Measurements from ENCODE around the gene CCDC12.

The CCDC12 gene

DNA sequence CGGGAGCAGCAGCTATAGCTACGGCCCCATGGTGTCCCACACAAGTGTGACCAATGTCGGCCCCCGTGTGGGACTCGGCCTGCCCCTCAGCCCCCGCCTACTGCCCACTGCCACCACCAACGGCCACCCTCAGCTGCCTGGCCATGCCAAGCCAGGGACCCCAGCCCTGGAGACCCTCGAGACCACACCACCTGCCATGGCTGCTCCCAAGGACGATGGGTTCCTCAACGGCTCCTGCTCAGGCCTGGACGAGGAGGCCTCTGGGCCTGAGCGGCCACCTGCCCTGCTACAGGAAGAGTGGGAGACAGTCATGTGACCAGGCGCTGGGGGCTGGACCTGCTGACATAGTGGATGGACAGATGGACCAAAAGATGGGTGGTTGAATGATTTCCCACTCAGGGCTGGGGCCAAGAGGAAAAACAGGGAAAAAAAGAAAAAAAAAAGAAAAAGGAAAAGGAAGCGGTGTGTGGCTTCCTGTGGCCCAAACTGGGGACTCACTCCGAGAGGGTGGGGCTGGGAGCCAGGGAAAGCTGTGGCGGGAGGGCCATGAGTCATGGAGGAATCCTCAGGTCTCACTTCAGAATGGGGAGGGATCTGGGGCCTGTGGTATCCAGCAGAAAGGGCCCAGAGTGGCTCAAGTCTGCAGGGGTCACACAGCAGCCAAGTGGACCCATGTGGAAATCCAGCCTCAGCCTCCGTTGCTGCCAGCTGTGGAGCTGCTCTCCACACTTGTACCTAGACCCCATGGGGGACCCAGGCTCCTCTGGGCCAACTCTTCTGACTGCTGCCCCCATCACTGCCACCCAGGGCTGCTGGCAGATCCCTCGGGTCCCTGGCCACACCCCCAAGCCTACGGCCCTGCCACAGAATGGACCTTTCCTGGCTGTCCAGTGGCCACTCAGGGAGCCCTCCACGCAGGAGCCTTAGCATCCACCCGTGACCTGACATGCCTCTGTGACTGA is 72.9 kb downstream of the CCDC12 start:
- DNase-seq, result no peak

DNA sequence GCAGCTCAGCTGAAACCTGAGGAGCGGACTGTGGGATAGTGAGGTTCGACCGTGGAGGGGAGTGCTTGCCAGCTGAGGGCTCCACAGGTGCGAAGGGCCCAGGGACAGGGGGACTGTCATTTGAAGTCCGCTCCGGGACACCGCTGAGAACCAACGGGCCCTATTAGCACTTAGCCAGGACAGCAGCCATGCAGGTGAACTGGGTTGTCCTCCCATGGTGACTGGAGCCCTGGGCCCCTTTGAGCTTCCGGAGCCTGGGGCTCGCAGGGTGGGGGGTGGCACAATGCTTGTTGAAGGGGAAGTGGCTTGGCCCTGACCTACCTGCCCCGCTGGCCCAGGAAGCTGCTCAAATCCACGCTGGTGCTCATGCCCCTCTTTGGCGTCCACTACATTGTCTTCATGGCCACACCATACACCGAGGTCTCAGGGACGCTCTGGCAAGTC is 74.3 kb downstream of the CCDC12 start:
- no peak for DNase-seq

DNA sequence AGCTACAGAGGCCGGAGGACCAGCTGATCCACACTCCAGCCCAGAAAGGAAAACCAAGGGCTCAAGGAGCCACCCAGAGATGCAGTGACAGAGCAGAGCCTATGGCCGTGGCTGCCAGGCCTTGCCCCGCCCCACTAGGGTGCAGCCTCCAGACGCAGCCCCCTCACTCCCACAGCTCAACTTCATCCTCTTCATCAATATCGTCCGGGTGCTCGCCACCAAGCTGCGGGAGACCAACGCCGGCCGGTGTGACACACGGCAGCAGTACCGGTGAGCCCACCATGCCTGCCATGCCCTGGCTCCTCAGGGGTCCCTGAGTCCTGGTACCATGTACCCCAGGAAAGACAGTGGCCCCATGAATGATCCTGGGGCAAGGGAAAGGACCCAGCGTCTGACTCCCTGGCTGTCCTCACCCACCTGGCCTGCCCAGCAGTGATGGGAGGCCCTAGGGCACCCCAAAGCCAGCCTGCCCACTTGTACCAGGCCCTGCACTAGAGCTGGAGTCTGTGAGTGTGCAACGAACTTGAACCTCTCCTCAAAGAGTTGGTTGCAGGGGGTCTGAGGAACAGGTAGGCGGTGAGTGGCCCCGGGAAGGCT is 74.9 kb downstream of the CCDC12 start:
- DNase-seq, result no peak

DNA sequence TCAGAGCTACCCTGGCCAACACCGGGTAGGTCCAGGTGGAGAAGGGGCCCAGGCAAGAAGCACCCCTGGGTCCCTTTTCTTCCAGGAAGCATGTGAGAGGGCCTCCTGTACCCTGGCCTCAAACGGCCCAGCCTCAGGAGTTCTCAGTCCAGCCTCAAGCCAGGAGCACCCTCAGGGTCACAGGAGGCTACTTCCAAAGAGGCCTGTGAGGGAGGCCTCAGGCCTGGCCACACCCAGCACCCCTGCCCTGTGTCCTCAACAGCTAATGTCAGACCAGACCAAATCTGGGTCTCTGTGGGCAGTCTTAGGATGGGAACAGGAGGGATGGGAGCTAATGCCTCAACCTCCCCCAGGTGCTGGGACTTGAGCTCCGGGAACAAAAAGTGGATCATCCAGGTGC is 75.5 kb downstream of the CCDC12 start:
- DNase-seq, result no peak

DNA sequence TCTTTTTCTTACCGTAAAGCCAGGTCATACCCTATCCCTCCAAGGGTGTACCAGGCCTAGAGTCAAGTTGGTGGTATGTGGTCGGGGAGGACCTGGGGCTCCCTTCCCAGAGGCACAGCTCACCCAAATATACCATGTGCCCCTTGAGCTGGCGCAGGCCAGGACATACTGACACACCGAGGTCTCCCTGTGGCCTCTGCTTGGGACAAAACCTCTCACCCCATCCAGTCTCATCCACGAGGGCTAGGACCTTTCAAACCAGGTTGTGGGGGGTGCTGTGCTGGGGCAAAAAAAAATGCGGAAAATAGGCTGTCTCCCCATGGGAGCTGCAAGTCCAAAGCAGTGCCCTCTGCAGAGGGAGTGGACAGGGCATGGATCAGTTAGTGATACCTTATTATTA is 76.2 kb downstream of the CCDC12 start:
- DNase-seq, result no peak

DNA sequence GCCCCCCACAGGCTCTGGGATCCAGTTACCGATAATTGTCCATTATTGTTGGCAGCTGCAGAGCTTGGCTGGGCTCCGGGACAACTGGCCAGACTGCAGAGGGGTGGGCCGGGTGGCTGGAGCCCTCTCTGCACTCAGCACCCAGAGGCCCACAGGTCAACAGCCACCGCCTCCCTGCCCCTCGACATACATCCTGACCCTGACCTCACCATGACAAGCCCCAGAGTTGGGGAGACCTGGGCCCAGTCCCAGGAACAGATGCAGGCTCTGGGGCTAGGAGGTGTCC is 76.6 kb downstream of the CCDC12 start:
- no peak for DNase-seq

DNA sequence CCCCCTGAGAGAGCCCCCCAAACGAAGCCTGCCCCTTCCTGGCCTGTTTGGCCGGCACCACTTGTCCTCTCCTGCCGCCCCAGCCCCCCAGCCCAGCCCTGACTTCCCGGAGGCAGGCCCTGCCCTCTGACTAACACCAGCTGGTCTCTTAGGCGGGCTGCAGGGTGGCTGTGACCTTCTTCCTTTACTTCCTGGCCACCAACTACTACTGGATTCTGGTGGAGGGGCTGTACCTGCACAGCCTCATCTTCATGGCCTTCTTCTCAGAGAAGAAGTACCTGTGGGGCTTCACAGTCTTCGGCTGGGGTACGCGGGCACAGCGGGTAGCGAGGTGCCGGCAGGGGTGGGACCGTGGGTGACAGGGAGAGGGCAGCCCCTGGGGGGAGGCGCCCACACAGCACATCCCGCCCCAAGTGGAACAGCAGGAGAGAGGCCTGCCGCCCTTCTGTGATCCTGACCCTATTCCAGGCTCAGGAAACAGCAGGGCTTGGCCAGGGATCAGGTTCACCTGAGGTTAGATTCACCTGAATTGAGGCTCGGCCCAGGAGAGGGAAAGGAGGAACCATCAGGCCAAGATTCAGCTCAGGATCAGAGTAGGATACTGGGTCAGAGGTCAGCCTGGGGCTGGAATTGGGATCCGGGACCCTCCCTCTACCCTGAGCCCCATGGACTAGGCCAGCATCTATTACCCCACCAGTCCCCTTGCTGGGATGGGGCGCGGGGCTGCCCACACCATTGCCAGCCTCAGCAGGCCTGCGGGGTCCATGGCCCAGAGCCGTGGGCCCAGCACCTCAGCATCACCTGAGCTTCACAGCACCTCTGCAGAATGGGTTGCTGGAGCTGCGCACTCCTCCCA is 77.2 kb downstream of the CCDC12 start:
- DNase-seq, result no peak

DNA sequence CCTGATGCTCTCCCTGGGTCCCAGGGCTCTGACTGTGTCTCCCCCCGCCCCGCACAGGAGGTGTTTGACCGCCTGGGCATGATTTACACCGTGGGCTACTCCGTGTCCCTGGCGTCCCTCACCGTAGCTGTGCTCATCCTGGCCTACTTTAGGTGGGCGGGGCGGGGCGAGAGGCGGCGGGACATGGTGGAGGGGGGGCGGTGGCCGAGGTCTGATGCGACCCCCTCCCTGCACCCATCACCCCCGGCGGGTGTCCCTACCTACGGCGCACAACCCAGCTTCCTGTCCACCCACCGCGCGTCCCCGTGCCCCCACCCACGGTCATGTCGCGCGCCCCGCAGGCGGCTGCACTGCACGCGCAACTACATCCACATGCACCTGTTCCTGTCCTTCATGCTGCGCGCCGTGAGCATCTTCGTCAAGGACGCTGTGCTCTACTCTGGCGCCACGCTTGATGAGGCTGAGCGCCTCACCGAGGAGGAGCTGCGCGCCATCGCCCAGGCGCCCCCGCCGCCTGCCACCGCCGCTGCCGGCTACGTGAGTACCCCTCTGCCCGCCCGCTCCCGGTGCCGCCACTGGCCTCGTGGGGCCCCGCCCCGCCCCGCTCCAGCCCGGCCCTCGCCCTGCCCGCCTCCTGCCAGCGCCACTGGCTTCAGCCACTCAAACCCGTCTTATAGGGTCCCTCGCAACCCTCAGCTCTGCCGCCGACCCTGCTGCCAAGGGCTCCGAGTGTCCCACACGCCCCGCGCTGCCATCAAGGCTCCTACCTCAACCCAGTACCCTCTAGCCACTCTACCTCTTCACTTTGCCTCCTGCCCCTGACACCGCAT is 78.0 kb downstream of the CCDC12 start:
- DNase-seq, result peak in 1 of 2 donors; percentile 24

DNA sequence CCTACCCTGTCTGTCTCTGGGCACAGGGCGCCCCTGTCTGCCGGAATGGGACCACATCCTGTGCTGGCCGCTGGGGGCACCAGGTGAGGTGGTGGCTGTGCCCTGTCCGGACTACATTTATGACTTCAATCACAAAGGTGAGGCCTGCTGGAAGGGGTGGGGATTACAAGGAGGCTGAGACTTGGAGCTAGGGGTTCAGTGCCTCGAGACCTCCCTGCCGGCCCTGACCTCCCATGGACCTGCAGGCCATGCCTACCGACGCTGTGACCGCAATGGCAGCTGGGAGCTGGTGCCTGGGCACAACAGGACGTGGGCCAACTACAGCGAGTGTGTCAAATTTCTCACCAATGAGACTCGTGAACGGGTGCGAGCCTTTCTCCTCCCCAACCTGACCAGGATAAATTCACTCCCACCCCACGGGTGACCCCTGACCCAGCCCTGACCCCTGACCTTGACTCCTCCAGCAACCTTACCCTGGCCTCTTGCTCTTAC is 78.7 kb downstream of the CCDC12 start:
- no peak for DNase-seq

DNA sequence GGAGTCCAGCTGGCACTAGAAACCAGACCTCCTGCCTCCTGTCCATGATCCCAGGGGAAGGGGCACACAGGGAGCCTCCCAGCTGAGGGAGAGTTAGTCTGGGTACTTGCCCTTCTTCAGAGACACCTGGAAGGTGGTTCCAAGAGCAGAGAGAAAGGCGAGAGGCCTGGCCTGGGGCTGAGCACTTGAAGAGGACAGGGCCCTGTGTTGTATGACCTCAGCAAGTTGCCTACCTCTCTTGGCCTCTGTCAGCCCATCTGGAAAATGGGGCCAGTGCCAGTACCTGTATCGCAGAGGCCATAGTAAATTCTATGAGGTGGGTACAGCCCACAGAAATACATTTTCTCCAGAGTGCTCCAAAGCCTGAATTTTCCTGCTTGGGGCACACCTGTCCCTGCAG is 79.5 kb downstream of the CCDC12 start:
- no peak for DNase-seq

DNA sequence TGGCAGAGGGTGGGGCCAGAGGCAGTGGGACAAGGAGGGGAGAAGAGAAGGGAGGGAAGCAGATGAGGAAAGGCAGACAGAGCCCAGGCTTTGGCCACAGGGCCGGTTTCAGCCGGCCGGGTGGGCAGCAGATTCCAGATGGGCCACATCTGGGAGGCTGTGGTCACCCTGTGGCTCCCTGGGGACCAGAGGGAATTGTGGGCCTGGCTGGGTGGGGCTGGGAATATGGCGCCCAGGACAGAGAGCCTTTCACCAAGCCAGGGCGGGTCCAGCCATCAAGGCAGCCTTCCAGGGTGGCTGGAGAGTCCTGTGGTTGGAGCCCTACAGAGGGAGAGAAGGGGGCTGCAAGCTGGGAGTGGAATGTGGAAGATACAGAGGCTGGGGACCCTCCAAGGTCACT is 80.2 kb downstream of the CCDC12 start:
- DNase-seq, result no peak

DNA sequence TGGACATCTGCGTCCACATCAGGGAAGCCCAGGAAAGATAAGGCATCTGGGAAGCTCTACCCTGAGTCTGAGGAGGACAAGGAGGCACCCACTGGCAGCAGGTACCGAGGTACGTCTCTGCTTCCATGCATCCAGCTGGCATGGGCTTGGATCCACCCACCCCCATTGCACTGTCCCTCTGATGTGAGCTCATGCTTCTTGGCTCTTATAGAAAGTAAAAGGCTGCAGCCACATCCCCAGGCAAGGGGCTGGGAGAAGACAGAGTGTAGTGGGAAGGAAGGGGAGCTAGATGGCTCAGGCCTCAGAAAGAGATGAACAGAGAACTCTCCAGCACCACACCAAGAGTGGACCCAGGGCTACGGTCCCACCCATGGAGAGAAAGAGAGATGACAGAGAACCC is 80.8 kb downstream of the CCDC12 start:
- DNase-seq, result no peak

DNA sequence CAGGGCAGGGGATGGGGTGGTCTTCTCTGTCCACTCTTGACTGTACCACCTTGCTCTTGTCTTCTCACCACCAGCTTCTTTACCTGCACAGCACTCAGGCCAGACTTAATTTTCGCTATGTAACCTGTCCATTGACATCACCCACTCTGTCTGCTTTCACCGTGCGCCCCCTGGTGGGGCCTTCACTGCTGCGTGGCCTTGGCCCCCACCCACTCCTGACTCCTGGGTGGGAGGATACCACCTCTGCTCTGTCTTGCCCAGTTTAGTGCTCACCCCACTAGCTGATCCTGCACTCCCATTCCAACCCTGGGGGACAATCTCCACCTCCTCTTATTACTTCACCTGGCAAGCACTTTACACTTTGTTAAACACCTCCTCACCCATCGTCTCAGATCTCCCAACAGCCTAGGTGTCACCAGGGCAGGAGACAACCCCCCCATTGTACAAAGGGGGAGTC is 81.3 kb downstream of the CCDC12 start:
- peak; percentile 72 to 77 for DNase-seq

DNA sequence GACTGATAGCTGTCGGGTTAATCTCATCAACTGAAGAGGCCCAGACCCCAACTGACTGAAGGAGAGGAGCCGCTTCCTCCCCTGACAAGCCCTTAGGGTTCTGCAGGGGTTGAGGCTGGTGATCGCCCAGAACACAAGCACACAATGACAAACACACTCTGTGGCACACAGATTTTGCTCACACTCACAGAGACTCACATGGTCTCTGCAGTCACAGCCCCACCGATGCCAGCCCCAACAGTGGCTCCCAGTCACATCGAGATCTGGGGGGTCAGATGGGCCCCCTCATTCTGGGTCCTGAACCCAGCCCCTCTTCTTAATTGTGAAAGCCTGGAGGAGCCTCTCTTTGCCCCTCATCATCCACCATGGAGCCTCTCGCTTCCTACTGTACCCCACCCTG is 82.3 kb downstream of the CCDC12 start:
- DNase-seq, result no peak

DNA sequence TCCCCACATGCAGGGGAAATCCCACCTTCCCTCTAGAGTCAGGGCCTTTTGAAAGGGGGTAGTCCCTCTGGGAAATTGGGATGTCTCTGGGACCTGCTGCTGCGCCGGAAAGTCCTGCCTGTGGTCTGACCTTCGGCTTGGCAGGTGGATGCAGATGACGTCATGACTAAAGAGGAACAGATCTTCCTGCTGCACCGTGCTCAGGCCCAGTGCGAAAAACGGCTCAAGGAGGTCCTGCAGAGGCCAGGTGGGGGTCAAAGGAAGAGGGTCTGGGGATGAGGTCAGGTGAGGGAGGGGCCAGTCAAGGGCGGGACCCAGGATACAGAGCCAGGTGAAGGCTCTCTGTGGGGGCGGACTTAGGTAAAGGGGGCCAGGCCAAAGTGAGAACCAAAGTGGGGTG is 82.8 kb downstream of the CCDC12 start:
- no peak for DNase-seq

DNA sequence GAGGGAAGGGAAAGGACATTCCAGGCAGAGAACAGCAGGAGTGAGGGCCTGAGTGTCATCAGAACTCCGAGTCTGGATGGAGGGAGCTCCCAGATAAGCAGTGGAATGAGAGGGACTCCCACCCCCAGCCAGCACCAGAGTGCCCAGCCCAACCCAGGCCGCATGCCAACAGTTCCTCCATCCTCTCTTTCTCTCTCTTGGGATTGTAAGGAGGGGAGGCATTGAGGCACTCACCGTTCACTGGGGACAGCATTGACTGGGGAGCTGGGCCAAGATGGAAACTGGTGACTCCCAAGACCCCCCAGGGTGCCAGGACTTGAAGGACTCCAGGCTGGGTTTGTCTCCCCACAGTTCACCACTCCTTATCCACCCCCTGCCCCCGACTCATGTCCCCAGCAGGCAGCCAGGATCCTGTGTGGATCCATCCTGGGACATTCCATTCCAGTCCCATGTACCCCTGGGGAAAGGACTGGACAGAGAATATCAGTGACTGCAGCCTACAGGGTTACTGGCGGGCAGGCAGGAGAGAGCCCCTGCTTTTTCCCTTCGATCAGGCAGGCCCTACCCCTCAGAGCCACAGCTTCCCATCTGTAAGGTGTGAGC is 83.3 kb downstream of the CCDC12 start:
- DNase-seq, result no peak

DNA sequence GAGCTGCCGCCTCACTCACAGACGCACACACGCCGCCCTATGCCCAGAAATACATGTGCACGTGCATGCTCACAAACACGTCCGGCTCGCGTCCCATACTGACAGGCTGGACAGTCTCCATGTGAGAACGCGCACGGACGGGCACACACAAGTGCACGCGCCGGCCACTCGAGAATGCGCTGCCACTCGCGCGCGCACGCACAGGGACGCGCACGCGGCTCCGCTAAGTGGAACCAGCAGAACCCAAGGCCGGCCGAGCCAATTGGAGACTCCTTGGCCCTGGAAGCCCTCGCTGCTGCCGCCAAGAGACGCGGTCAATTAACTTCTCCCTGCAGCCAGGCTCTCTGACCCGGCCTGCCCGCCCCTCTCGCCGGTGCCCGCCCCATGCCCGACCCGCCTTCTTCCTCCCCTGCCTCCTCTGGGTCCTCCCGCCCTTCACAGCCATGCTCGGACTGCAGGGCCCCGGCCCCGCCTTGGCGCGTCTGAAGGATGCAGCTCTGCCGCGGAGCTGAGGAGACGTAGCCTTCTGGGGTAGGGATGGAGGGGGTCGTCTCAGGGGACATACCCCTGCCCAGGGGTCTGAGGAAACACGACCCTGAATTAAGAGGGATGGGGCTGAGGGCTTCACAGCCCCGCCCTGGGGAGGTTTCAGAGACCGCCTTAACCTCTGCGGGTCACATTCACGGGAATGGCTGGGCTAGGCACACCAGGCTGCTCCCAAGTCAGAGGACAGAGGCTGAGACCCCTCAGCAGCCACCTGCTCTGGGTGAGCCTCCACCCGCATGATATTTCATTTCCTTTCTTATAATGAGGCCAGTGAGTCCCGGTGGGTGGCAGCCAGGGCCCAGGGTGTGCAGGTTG is 84.0 kb downstream of the CCDC12 start:
- peak in 1 of 2 donors; percentile 52 for DNase-seq

DNA sequence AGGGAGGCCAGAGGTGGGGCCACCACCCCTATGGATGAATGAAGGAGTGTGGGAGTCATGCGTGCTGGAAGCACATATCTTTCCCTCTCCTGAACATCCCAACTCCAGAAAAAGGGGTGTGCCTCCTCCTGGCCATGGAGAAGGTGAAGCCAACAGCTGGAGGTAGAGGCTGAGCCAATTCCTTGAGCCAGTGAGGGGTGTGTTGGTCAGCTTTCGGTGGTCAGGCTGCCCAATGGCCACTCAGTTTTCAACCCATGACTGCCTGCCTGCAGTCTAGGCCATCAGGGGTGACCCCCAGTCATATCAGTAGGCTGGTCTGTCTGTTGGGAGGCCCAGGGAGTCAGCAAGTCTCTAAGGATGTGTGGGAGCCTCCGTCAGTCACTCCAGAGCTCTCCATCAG is 85.4 kb downstream of the CCDC12 start:
- no peak for DNase-seq

DNA sequence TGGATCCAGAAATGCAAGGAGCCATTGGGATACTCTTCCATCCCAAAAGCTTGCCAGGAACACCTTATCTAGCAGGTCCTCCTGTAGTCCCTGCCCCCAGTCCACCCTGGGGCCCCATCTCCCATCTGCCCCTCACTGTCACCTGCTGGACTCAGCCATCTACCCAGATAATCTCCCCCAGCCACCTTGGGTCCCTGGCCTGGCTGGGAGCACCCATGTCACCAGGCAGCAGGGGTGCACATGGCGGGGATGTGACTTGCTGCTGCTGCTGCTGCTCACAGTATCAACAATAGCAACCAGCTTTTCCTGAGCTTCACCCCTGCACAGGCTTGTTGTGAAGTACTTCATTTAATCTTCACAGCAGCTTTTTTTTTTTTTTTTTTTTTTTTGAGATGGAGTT is 86.4 kb downstream of the CCDC12 start:
- DNase-seq, result no peak

DNA sequence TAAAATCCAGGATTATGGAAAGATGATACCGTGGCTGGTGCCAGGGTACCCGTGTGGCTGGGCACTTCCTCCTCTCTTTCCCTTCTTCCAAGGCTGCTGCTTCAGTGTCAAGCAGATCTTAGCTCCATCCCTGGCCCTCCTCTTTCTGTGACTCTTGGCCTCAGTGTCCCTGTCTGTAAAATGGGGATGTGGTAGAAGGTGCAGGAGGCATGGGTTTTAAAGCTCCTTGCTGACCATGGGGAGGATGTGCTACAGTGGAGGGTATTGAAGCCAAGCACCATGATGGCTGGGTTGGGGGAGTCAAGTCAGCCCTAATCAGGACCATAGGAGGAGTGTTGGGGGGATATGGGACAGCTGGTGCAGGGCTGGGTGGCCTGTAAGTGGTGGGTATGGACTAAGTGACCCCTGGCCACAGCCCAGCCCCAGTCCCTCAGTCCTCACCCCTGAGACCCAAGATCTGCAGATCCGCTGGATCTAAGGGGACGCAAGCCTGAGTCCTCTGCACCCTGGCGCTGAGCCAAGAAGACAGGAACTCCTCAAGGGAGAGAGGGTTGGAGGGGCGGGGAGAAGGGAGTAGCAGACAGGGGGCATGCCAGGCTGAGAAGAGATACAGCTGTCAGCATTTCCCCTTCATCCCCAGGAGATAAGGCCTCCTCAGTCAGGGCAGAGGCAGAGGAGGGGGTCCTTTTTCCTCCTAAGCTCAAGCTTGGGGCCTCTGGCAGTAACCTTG is 87.0 kb downstream of the CCDC12 start:
- no peak for DNase-seq
